H9 (cell line): ENCODE data around the gene TMCO4. TPM values are rescaled to one million over a fixed set of nuclear protein-coding genes. Genes with fewer than 3 reads are reported as not detected.

ENCODE experiments used
- DNase-seq: peaks from one replicate; pipeline ENCODE4 v3.0.0-alpha.2; 2017
- H2AFZ ChIP-seq: one replicate; pipeline ENCODE4 v1.6.1; 2013; ENCODE audit warnings: mild to moderate bottlenecking, low read length, control low read depth, moderate library complexity
- H2AK5ac ChIP-seq: 2 replicates; pipeline ENCODE4 v1.6.1; 2013; ENCODE audit warnings: low read length, control low read depth, mixed read lengths; ENCODE audit not compliant: insufficient read length
- H2BK120ac ChIP-seq: one replicate; pipeline ENCODE4 v1.6.1; 2013; ENCODE audit warnings: low read depth, mild to moderate bottlenecking, low read length, control low read depth, inconsistent platforms; ENCODE audit not compliant: poor library complexity, severe bottlenecking
- H2BK12ac ChIP-seq: 2 replicates; pipeline ENCODE4 v1.6.1; 2013; ENCODE audit warnings: low read length, control low read depth, mixed read lengths, low read depth; ENCODE audit not compliant: insufficient read length
- H2BK15ac ChIP-seq: 2 replicates; pipeline ENCODE4 v1.6.1; 2013; ENCODE audit warnings: low read depth, low read length, control low read depth
- H2BK20ac ChIP-seq: one replicate; pipeline ENCODE4 v1.6.1; 2013; ENCODE audit warnings: low read depth, mild to moderate bottlenecking, low read length, control low read depth, inconsistent platforms; ENCODE audit not compliant: poor library complexity, severe bottlenecking
- H2BK5ac ChIP-seq: 2 replicates; pipeline ENCODE4 v1.6.1; 2013; ENCODE audit warnings: low read length, control low read depth, mixed read lengths; ENCODE audit not compliant: insufficient read length
- H3K14ac ChIP-seq: 2 replicates; pipeline ENCODE4 v1.6.1; 2013; ENCODE audit warnings: low read length, control low read depth; ENCODE audit not compliant: insufficient read depth
- H3K18ac ChIP-seq: 2 replicates; pipeline ENCODE4 v1.6.1; 2013; ENCODE audit warnings: low read depth, mild to moderate bottlenecking, mixed read lengths, low read length, control low read depth; ENCODE audit not compliant: insufficient read length
- H3K23ac ChIP-seq: 2 replicates; pipeline ENCODE4 v1.6.1; 2013; ENCODE audit warnings: low read length, control low read depth, mixed read lengths, low read depth; ENCODE audit not compliant: insufficient read length
- H3K23me2 ChIP-seq: 2 replicates; pipeline ENCODE4 v1.6.1; 2013; ENCODE audit warnings: low read depth, mild to moderate bottlenecking, mixed read lengths, low read length, control low read depth; ENCODE audit not compliant: insufficient read length, poor library complexity, severe bottlenecking
- H3K27ac ChIP-seq: 2 replicates; pipeline ENCODE4 v1.5.1; 2013; ENCODE audit warnings: low read length, control low read depth, mixed read lengths, low read depth; ENCODE audit not compliant: insufficient read length
- H3K27me3 ChIP-seq: 2 replicates; pipeline ENCODE4 v1.6.1; 2013; ENCODE audit warnings: low read length, control low read depth, inconsistent platforms; ENCODE audit not compliant: insufficient read depth
- H3K4ac ChIP-seq: 2 replicates; pipeline ENCODE4 v1.6.1; 2013; ENCODE audit warnings: low read depth, mild to moderate bottlenecking, control low read depth, inconsistent platforms, low read length, moderate library complexity
- H3K4me1 ChIP-seq: 2 replicates; pipeline ENCODE4 v1.6.1; 2013; ENCODE audit warnings: low read length, control low read depth, inconsistent platforms; ENCODE audit not compliant: insufficient read depth
- H3K4me2 ChIP-seq: 2 replicates; pipeline ENCODE4 v1.6.1; 2013; ENCODE audit warnings: low read length, control low read depth, mixed read lengths; ENCODE audit not compliant: insufficient read length, insufficient read depth
- H3K56ac ChIP-seq: 2 replicates; pipeline ENCODE4 v1.6.1; 2013; ENCODE audit warnings: low read depth, mild to moderate bottlenecking, mixed read lengths, low read length, control low read depth; ENCODE audit not compliant: insufficient read length
- H3K79me1 ChIP-seq: 2 replicates; pipeline ENCODE4 v1.6.1; 2013; ENCODE audit warnings: low read depth, mild to moderate bottlenecking, moderate library complexity, low read length, control low read depth, inconsistent platforms; ENCODE audit not compliant: insufficient read depth, poor library complexity, severe bottlenecking
- H3K79me2 ChIP-seq: 2 replicates; pipeline ENCODE4 v1.6.1; 2013; ENCODE audit warnings: low read length, control low read depth, inconsistent platforms; ENCODE audit not compliant: insufficient read depth
- H3K9ac ChIP-seq: 2 replicates; pipeline ENCODE4 v1.6.1; 2013; ENCODE audit warnings: low read length, control low read depth, mixed read lengths; ENCODE audit not compliant: insufficient read length; ENCODE audit errors: extremely low read depth
- H3K9me3 ChIP-seq: one replicate; pipeline ENCODE4 v1.6.1; 2013; ENCODE audit warnings: low read depth, low read length, inconsistent platforms; ENCODE audit not compliant: control insufficient read depth
- H3T11ph ChIP-seq: one replicate; pipeline ENCODE4 v1.6.1; 2013; ENCODE audit warnings: mild to moderate bottlenecking, low read length, control low read depth, inconsistent platforms
- H4K20me1 ChIP-seq: one replicate; pipeline ENCODE4 v1.6.1; 2013; ENCODE audit not compliant: control insufficient read depth, insufficient read length, insufficient read depth
- H4K5ac ChIP-seq: 2 replicates; pipeline ENCODE4 v1.6.1; 2013; ENCODE audit warnings: low read depth, mild to moderate bottlenecking, mixed read lengths, low read length, control low read depth; ENCODE audit not compliant: insufficient read length
- H4K8ac ChIP-seq: replicated peaks from 2 replicates; pipeline ENCODE4 v1.6.1; 2013; ENCODE audit warnings: low read length, control low read depth, mixed read lengths, low read depth; ENCODE audit not compliant: insufficient read length
- H4K91ac ChIP-seq: 2 replicates; pipeline ENCODE4 v1.6.1; 2013; ENCODE audit warnings: low read depth, mild to moderate bottlenecking, moderate library complexity, mixed read lengths, low read length, control low read depth; ENCODE audit not compliant: insufficient read length
- H3K27ac Mint-ChIP-seq, 3 experiments: 2 replicates in 2 of 3; 3 replicates in 1 of 3; pipeline ENCODE4 v1.8.0; 2020 to 2021; ENCODE audit warnings: mixed read lengths in 3 of 3, mild to moderate bottlenecking in 1 of 3, moderate library complexity in 1 of 3
- H3K27me3 Mint-ChIP-seq: 2 replicates; pipeline ENCODE4 v1.8.0; 2021; ENCODE audit warnings: low read depth, mild to moderate bottlenecking, moderate library complexity, mixed read lengths
- H3K36me3 Mint-ChIP-seq, 3 experiments: 2 replicates in 2 of 3; 3 replicates in 1 of 3; pipeline ENCODE4 v1.8.0; 2020 to 2021; ENCODE audit warnings: low read depth in 3 of 3, mixed read lengths in 3 of 3; ENCODE audit not compliant: insufficient read depth in 1 of 3
- H3K4me1 Mint-ChIP-seq, 2 experiments: 2 replicates each; pipeline ENCODE4 v1.8.0; 2020; ENCODE audit warnings: mixed read lengths in 2 of 2
- H3K4me3 Mint-ChIP-seq, 2 experiments: 2 replicates in 1 of 2; 3 replicates in 1 of 2; pipeline ENCODE4 v1.8.0; 2020 to 2021; ENCODE audit warnings: mild to moderate bottlenecking in 2 of 2, mixed read lengths in 2 of 2, moderate library complexity in 1 of 2
- H3K9me3 Mint-ChIP-seq, 2 experiments: 2 replicates in 1 of 2; 3 replicates in 1 of 2; pipeline ENCODE4 v1.8.0; 2020; ENCODE audit warnings: mild to moderate bottlenecking in 2 of 2, mixed read lengths in 2 of 2, moderate library complexity in 1 of 2
- WGBS: extraction: QIAGEN DNeasy Blood & Tissue Kit; methylation state at CpG from one replicate; pipeline ENCODE4 v1.1.7; 2013; ENCODE audit warnings: missing lambda C conversion rate, low lambda C conversion rate, mixed read lengths; ENCODE audit not compliant: insufficient read length; ENCODE audit errors: extremely low coverage; 5-methylcytosine and 5-hydroxymethylcytosine counted together
- total RNA-seq: library from RNA; stranded (reverse); gene quantifications from 2 replicates; pipeline ENCODE4 v1.2.1, GENCODE V29; 2021
- TF ChIP-seq, protein P1 (sequence below): fragments of 200-600 bp; sonication (generic); conservative IDR thresholded peaks from 3 replicates; pipeline ENCODE4 v1.8.0; 2021; ENCODE audit warnings: antibody characterized with exemption, mild to moderate bottlenecking

Gene TMCO4
- total RNA-seq, 1 experiment from 2014 or later: 4.0 TPM

DNA sequence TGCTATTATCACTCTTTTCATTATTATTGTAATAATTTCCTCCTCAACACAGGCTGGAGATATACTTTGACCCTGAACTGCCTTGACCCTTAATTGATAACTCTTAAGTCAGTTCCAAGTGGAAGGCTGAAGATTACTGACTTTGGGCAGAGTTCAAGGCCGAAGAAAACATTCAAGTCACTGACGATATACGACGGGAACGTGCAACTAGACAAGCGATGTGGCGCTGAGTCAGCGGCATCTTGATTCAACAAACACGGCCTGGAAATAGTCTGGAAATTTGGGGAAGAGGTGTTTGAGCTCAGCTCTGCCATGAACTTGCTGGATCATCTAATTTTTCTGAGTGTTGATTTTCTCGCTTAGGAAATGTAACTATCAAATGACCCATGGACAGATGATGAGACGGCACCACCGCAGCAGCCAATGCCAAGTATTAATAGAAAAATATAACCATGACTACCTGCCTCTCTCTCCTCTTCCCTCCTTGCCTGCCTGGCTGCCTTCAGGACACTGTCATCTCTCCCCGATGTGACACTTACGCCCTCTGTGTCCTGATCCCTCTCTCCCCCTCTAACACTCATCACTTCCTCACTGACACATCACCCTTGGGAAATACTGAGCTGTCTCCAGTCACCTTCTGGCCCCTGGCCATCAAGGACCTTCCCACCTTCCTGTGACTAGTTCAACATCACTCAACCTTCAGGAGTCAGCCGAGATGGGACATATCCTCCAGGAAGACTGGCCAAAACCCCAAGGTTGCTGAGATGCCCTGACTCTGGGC lies 49.4 kb downstream of the TMCO4 start:
- no peaks in the 10 kb centered on the region for H3K79me1 ChIP-seq
- H3K23me2 ChIP-seq: no peaks in the 10 kb centered on the region
- no peak overlapping the region; the same call in 1 of the 2 replicates for H3K14ac ChIP-seq
- no peak overlapping the region for H4K5ac ChIP-seq
- no peak for DNase-seq
- WGBS: no CpG with 5 or more reads among the region's 15 CpGs
- no peaks in the 10 kb centered on the region for H3K4me1 ChIP-seq
- no peak overlapping the region for H2BK20ac ChIP-seq
- H2BK120ac ChIP-seq: no peak overlapping the region
- H3K4me3 Mint-ChIP-seq: no peak overlapping the region
- no peaks in the 10 kb centered on the region for H4K20me1 ChIP-seq
- no peaks in the 10 kb centered on the region for H3K9me3 ChIP-seq
- no peak overlapping the region for H3K18ac ChIP-seq
- no peak overlapping the region for H2BK5ac ChIP-seq
- H3K27ac ChIP-seq: no peak overlapping the region
- no peak overlapping the region for H4K8ac ChIP-seq
- no peaks in the 10 kb centered on the region for H3K36me3 Mint-ChIP-seq
- no peak overlapping the region for H3T11ph ChIP-seq
- no peaks in the 10 kb centered on the region for H3K27me3 ChIP-seq
- no peak overlapping the region for H2AFZ ChIP-seq
- no peak overlapping the region for H2BK12ac ChIP-seq
- no peak overlapping the region for H3K4me2 ChIP-seq
- no peak overlapping the region for H3K56ac ChIP-seq
- no peaks in the 10 kb centered on the region for H3K79me2 ChIP-seq
- H2AK5ac ChIP-seq: no peak overlapping the region
- no peak overlapping the region for H3K9ac ChIP-seq
- H2BK15ac ChIP-seq: no peak overlapping the region
- no peak overlapping the region for H3K23ac ChIP-seq
- TF ChIP-seq, protein P1, sequence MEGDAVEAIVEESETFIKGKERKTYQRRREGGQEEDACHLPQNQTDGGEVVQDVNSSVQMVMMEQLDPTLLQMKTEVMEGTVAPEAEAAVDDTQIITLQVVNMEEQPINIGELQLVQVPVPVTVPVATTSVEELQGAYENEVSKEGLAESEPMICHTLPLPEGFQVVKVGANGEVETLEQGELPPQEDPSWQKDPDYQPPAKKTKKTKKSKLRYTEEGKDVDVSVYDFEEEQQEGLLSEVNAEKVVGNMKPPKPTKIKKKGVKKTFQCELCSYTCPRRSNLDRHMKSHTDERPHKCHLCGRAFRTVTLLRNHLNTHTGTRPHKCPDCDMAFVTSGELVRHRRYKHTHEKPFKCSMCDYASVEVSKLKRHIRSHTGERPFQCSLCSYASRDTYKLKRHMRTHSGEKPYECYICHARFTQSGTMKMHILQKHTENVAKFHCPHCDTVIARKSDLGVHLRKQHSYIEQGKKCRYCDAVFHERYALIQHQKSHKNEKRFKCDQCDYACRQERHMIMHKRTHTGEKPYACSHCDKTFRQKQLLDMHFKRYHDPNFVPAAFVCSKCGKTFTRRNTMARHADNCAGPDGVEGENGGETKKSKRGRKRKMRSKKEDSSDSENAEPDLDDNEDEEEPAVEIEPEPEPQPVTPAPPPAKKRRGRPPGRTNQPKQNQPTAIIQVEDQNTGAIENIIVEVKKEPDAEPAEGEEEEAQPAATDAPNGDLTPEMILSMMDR: no peak
- no peak overlapping the region for H3K27ac Mint-ChIP-seq
- H3K27me3 Mint-ChIP-seq: peaks cover 1% of the 10 kb centered on the region
- no peak overlapping the region for H3K4ac ChIP-seq
- no peaks in the 10 kb centered on the region for H3K4me1 Mint-ChIP-seq
- H3K9me3 Mint-ChIP-seq: no peaks in the 10 kb centered on the region
- H4K91ac ChIP-seq: no peak overlapping the region
